Endothelial cell of hepatic sinusoid (primary cell): ENCODE data around the gene FCN3.

Experiments
- in situ Hi-C: cut with HindIII; loops from 2 replicates; pipeline ENCODE4 v1.10.0; 2017; ENCODE audit warnings: low sequenced_read_pairs

The FCN3 gene

GRCh38 chr1:27345272-27345671 is 29.4 kb downstream of the FCN3 start:
- in situ Hi-C loops = no loop called here

GRCh38 chr1:27343639-27344025 is 31.0 kb downstream of the FCN3 start:
- in situ Hi-C loops = no loop called here

GRCh38 chr1:27342778-27343638 is 31.6 kb downstream of the FCN3 start:
- in situ Hi-C loops = no loop called here

GRCh38 chr1:27342391-27342777 is 32.2 kb downstream of the FCN3 start:
- in situ Hi-C loops = no loop called here

- in situ Hi-C loops = no loop called here
These were observed 32.9 kb downstream of the FCN3 start, which contains the start of gene SYTL1 for GRCh38 chr1:27341525-27342252. Gene SYTL1 (plus strand): TSS chr1:27342022. CDS start chr1:27345335, 3,313 bp downstream.

GRCh38 chr1:27339213-27339612 is 35.4 kb downstream of the FCN3 start:
- in situ Hi-C loops = loop anchor here (5.0 kb wide), 1 partner anchor 58 kb away; no protein-coding TSS in a partner anchor

GRCh38 chr1:27338751-27339150 is 35.9 kb downstream of the FCN3 start:
- in situ Hi-C loops = loop anchor here (5.0 kb wide), 1 partner anchor 59 kb away; no protein-coding TSS in a partner anchor

GRCh38 chr1:27336756-27337155 is 37.9 kb downstream of the FCN3 start:
- in situ Hi-C loops = loop anchor here (5.0 kb wide), 1 partner anchor 61 kb away; no protein-coding TSS in a partner anchor

GRCh38 chr1:27335506-27336422 is 38.9 kb downstream of the FCN3 start:
- in situ Hi-C loops = loop anchor here (5.0 kb wide), 1 partner anchor 62 kb away; no protein-coding TSS in a partner anchor

- in situ Hi-C loops = no loop called here
These were observed 40.8 kb downstream of the FCN3 start for GRCh38 chr1:27333717-27334279.

- in situ Hi-C loops = no loop called here
These were observed 41.9 kb downstream of the FCN3 start for GRCh38 chr1:27332536-27333281.

- in situ Hi-C loops = no loop called here
These were observed 42.7 kb downstream of the FCN3 start for GRCh38 chr1:27331922-27332321.

- in situ Hi-C loops = no loop called here
These were observed 43.2 kb downstream of the FCN3 start for GRCh38 chr1:27331426-27331825.

- in situ Hi-C loops = no loop called here
These were observed 43.8 kb downstream of the FCN3 start for GRCh38 chr1:27330786-27331185.

GRCh38 chr1:27327964-27328363 is 46.7 kb downstream of the FCN3 start:
- in situ Hi-C loops = no loop called here

- in situ Hi-C loops = no loop called here
These were observed 49.3 kb downstream of the FCN3 start for GRCh38 chr1:27325286-27325685.

GRCh38 chr1:27322569-27323240 is 51.9 kb downstream of the FCN3 start:
- in situ Hi-C loops = no loop called here

GRCh38 chr1:27321813-27322568 is 52.6 kb downstream of the FCN3 start, which contains the start of gene TMEM222:
Gene TMEM222 (plus strand): TSS chr1:27322163. CDS start chr1:27322198, 35 bp downstream.
- in situ Hi-C loops = no loop called here
